Fibroblast of lung (primary cell): ENCODE data around the gene TBX1.

Experiments used
- EZH2 ChIP-seq: IDR thresholded peaks from 2 replicates; pipeline ENCODE4 v1.5.1; 2012; ENCODE audit warnings: low read length, control low read depth, mild to moderate bottlenecking; ENCODE audit errors: missing control alignments
- TF ChIP-seq, protein P1 (sequence below), 2 donors: IDR thresholded peaks in 1 of 2; conservative IDR thresholded peaks in 1 of 2; 1 replicate in 1 of 2; 2 replicates in 1 of 2; pipeline ENCODE4 v1.5.1; 2011 to 2012; ENCODE audit warnings: low read length in 2 of 2, control low read depth in 1 of 2, inconsistent platforms in 1 of 2, low read depth in 1 of 2, mild to moderate bottlenecking in 1 of 2

DNA sequence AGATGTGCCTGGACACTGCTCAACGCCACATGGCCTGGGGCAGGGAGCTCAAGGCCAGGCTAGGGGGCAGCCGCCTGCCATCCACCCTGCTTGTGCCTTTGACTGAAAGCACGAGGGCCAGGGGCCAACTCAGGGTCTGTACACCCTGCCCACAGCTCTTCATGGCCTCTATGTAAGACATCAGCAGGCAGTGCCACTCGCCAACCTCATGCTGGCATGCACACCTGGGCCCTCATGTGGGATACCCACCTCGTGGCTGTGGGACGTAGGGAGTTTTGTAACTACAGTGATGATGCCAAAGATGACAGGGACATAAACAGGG, 25.6 kb downstream of the TBX1 start:
- TF ChIP-seq, protein P1, sequence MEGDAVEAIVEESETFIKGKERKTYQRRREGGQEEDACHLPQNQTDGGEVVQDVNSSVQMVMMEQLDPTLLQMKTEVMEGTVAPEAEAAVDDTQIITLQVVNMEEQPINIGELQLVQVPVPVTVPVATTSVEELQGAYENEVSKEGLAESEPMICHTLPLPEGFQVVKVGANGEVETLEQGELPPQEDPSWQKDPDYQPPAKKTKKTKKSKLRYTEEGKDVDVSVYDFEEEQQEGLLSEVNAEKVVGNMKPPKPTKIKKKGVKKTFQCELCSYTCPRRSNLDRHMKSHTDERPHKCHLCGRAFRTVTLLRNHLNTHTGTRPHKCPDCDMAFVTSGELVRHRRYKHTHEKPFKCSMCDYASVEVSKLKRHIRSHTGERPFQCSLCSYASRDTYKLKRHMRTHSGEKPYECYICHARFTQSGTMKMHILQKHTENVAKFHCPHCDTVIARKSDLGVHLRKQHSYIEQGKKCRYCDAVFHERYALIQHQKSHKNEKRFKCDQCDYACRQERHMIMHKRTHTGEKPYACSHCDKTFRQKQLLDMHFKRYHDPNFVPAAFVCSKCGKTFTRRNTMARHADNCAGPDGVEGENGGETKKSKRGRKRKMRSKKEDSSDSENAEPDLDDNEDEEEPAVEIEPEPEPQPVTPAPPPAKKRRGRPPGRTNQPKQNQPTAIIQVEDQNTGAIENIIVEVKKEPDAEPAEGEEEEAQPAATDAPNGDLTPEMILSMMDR (conservative IDR thresholded peaks at IDR 0.05 in 1 of 2, IDR thresholded peaks at IDR 0.05 in 1 of 2; ENCODE audit: low read depth in 1 of 2, low read length in 2 of 2), result no peak
- TF ChIP-seq EZH2, result no peak
